ENCODE measurements around the gene GPATCH4. TPM values are rescaled to one million over a fixed set of nuclear protein-coding genes. Genes with fewer than 3 reads are reported as not detected.

The GPATCH4 gene
- total and polyA plus RNA-seq, 4 donors = 7.6 to 23.6 (median 16.3) TPM

- no peak for DNase-seq (ENCODE audit: low spot score)
- H3K4me1 ChIP-seq (ENCODE audit: control insufficient read depth in 4 of 4, insufficient read depth in 4 of 4, low read length in 3 of 4) = peaks cover 0 to 6% (median 0%) of the 10 kb centered on the region in 4 donors
- no peak overlapping the region for H3K27ac ChIP-seq (ENCODE audit: low read depth in 1 of 2, low read length in 2 of 2)
- no peaks in the 10 kb centered on the region for H3K36me3 ChIP-seq (ENCODE audit: control insufficient read depth in 4 of 4, insufficient read depth in 3 of 4, low read depth in 1 of 4, low read length in 3 of 4)
- WGBS = 81% methylated on average over 3 of the region's 3 CpGs
- no peaks in the 10 kb centered on the region for H3K9me3 ChIP-seq (ENCODE audit: control insufficient read depth in 4 of 4, low read length in 3 of 4)
- H3K4me3 ChIP-seq (ENCODE audit: low read depth in 1 of 3, low read length in 3 of 3) = no peak overlapping the region
- H3K27me3 ChIP-seq (ENCODE audit: control insufficient read depth in 4 of 4, insufficient read depth in 4 of 4, low read length in 3 of 4) = peaks cover 5 to 18% (median 7%) of the 10 kb centered on the region in 4 donors
- TF ChIP-seq, protein P1, sequence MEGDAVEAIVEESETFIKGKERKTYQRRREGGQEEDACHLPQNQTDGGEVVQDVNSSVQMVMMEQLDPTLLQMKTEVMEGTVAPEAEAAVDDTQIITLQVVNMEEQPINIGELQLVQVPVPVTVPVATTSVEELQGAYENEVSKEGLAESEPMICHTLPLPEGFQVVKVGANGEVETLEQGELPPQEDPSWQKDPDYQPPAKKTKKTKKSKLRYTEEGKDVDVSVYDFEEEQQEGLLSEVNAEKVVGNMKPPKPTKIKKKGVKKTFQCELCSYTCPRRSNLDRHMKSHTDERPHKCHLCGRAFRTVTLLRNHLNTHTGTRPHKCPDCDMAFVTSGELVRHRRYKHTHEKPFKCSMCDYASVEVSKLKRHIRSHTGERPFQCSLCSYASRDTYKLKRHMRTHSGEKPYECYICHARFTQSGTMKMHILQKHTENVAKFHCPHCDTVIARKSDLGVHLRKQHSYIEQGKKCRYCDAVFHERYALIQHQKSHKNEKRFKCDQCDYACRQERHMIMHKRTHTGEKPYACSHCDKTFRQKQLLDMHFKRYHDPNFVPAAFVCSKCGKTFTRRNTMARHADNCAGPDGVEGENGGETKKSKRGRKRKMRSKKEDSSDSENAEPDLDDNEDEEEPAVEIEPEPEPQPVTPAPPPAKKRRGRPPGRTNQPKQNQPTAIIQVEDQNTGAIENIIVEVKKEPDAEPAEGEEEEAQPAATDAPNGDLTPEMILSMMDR (IDR thresholded peaks at IDR 0.05; ENCODE audit: low read depth, low read length, missing input control) = no peak
- TF ChIP-seq ZBTB33 (IDR thresholded peaks at IDR 0.05) (no peak), SP1 (IDR thresholded peaks at IDR 0.05) (no peak), EGR1 (IDR thresholded peaks at IDR 0.05; ENCODE audit: low read depth in 2 of 2) (no peak), RXRA (IDR thresholded peaks at IDR 0.05) (no peak), GABPA (IDR thresholded peaks at IDR 0.05 in 1 of 2, conservative IDR thresholded peaks at IDR 0.05 in 1 of 2) (no peak)
- H3K9ac ChIP-seq (ENCODE audit: low read depth in 1 of 2, low read length in 2 of 2) = no peak overlapping the region
These were observed 42.9 kb upstream of the GPATCH4 start for GRCh38 chr1:156644146-156644545.

DNA sequence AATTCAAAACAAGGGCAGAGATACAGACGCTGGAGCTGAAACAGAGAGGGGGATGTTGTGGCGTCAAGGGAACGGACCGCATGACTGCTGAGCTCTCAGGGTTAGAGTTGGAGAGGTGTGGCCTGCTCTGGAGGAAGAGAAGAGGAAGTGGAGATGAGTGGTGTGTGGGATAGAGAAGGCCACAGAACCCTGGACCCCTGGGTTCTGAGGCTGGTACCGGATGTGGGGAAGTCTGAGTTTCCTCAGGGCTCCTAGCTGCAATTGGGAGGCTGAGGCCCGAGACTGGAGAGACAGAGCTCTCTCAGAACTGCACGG is 42.5 kb upstream of the GPATCH4 start:
- Histone ChIP-seq H3K4me1 (ENCODE audit: control insufficient read depth in 4 of 4, insufficient read depth in 4 of 4, low read length in 3 of 4) (peaks cover 0 to 6% (median 0%) of the 10 kb centered on the region in 4 donors), H3K27ac (ENCODE audit: low read depth in 1 of 2, low read length in 2 of 2) (no peak overlapping the region), H3K36me3 (ENCODE audit: control insufficient read depth in 4 of 4, insufficient read depth in 3 of 4, low read depth in 1 of 4, low read length in 3 of 4) (no peaks in the 10 kb centered on the region), H3K9ac (ENCODE audit: low read depth in 1 of 2, low read length in 2 of 2) (no peak overlapping the region), H3K27me3 (ENCODE audit: control insufficient read depth in 4 of 4, insufficient read depth in 4 of 4, low read length in 3 of 4) (peaks cover 5 to 18% (median 7%) of the 10 kb centered on the region in 4 donors), H3K4me3 (ENCODE audit: low read depth in 1 of 3, low read length in 3 of 3) (no peak overlapping the region), H3K9me3 (ENCODE audit: control insufficient read depth in 4 of 4, low read length in 3 of 4) (no peaks in the 10 kb centered on the region)
- DNase-seq (ENCODE audit: low spot score) = no peak
- WGBS = 56% methylated on average over 7 of the region's 7 CpGs
- TF ChIP-seq FOXA2 (IDR thresholded peaks at IDR 0.05) (no peak), EGR1 (IDR thresholded peaks at IDR 0.05; ENCODE audit: low read depth in 2 of 2) (no peak), TAF1 (conservative IDR thresholded peaks at IDR 0.05) (no peak), HNF4G (IDR thresholded peaks at IDR 0.05) (no peak)
- TF ChIP-seq, protein P2, sequence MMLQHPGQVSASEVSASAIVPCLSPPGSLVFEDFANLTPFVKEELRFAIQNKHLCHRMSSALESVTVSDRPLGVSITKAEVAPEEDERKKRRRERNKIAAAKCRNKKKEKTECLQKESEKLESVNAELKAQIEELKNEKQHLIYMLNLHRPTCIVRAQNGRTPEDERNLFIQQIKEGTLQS (IDR thresholded peaks at IDR 0.05) = no peak
- TF ChIP-seq, protein P3, sequence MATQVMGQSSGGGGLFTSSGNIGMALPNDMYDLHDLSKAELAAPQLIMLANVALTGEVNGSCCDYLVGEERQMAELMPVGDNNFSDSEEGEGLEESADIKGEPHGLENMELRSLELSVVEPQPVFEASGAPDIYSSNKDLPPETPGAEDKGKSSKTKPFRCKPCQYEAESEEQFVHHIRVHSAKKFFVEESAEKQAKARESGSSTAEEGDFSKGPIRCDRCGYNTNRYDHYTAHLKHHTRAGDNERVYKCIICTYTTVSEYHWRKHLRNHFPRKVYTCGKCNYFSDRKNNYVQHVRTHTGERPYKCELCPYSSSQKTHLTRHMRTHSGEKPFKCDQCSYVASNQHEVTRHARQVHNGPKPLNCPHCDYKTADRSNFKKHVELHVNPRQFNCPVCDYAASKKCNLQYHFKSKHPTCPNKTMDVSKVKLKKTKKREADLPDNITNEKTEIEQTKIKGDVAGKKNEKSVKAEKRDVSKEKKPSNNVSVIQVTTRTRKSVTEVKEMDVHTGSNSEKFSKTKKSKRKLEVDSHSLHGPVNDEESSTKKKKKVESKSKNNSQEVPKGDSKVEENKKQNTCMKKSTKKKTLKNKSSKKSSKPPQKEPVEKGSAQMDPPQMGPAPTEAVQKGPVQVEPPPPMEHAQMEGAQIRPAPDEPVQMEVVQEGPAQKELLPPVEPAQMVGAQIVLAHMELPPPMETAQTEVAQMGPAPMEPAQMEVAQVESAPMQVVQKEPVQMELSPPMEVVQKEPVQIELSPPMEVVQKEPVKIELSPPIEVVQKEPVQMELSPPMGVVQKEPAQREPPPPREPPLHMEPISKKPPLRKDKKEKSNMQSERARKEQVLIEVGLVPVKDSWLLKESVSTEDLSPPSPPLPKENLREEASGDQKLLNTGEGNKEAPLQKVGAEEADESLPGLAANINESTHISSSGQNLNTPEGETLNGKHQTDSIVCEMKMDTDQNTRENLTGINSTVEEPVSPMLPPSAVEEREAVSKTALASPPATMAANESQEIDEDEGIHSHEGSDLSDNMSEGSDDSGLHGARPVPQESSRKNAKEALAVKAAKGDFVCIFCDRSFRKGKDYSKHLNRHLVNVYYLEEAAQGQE (IDR thresholded peaks at IDR 0.05) = no peak

All from liver (tissue), 9 donors.